Natural killer cell treated with Interleukin-12 subunit alpha and Interleukin-12 subunit beta and Interleukin-15 and Interleukin-18, amount 100 ng/mL, for 72 hours (primary cell): ENCODE data around the gene ZNF527. TPM values are rescaled to one million over a fixed set of nuclear protein-coding genes. Genes with fewer than 3 reads are reported as not detected.
"Not testable (repeated sequence)": the region's sequence is repeated elsewhere in the genome, so short reads cannot be mapped to it uniquely, and the experiment has no call there.

Source experiments
- ATAC-seq, 2 donors: fragments of 150-1000 bp; cut with Tn5 transposase in 1 of 2; sonication (Bioruptor Pico), chemical (Tn5 transposase) in 1 of 2; 2 replicates each; pipeline ENCODE4 v1.10.0; 2021
- DNase-seq: peaks from one replicate; pipeline ENCODE4 v3.0.0; 2022; ENCODE audit warnings: low spot score
- H3K27ac Mint-ChIP-seq, 2 donors: 1 replicate in 1 of 2; 2 replicates in 1 of 2; pipeline ENCODE4 v1.8.0; 2022; ENCODE audit warnings: mixed read lengths in 2 of 2, mild to moderate bottlenecking in 1 of 2, moderate library complexity in 1 of 2
- H3K27me3 Mint-ChIP-seq, 2 donors: 1 replicate in 1 of 2; 2 replicates in 1 of 2; pipeline ENCODE4 v1.8.0; 2022; ENCODE audit warnings: mixed read lengths in 2 of 2
- H3K36me3 Mint-ChIP-seq: one replicate; pipeline ENCODE4 v1.8.0; 2022; ENCODE audit warnings: mixed read lengths
- H3K4me1 Mint-ChIP-seq, 2 donors: 1 replicate in 1 of 2; 2 replicates in 1 of 2; pipeline ENCODE4 v1.8.0; 2022; ENCODE audit warnings: low read depth in 2 of 2, mixed read lengths in 2 of 2, mild to moderate bottlenecking in 1 of 2
- H3K4me3 Mint-ChIP-seq: one replicate; pipeline ENCODE4 v1.8.0; 2022; ENCODE audit warnings: mixed read lengths
- H3K9me3 Mint-ChIP-seq: 2 replicates; pipeline ENCODE4 v1.8.0; 2022; ENCODE audit warnings: mixed read lengths
- total RNA-seq, 2 donors: library from RNA; stranded (reverse); gene quantifications; one replicate each; pipeline ENCODE4 v1.2.3, GENCODE V29; 2022

The ZNF527 gene
- 1 to 10 TPM; 5.6 to 6.7 TPM for total RNA-seq

GRCh38 chr19:37370880-37371661, at the start of gene ZNF527:
ZNF527 (plus strand) TSS chr19:37371099; CDS start chr19:37374199, 3,100 bp downstream.
- DNase-seq (peak; percentile 98), ATAC-seq (peak; percentile 98)
- peaks cover 9% of the 10 kb centered on the region for H3K9me3 Mint-ChIP-seq
- peaks cover 13 to 16% of the 10 kb centered on the region in 2 donors for H3K4me1 Mint-ChIP-seq
- no peaks in the 10 kb centered on the region for H3K27me3 Mint-ChIP-seq
- peaks cover 13% of the 10 kb centered on the region for H3K36me3 Mint-ChIP-seq
- peak within 1 kb of the TSS; percentile 56 to 74 for H3K27ac Mint-ChIP-seq
- H3K4me3 Mint-ChIP-seq: peak within 1 kb of the TSS; percentile 85

GRCh38 chr19:37329686-37330085, 41.2 kb upstream of the ZNF527 start:
- Mint-ChIP-seq H3K36me3 (peaks cover 32% of the 10 kb centered on the region), H3K27me3 (no peaks in the 10 kb centered on the region), H3K9me3 (no peaks in the 10 kb centered on the region), H3K4me3 (no peak overlapping the region), H3K27ac (no peak overlapping the region), H3K4me1 (peaks cover 3 to 12% of the 10 kb centered on the region in 2 donors)
- DNase-seq (no peak), ATAC-seq (no peak)

GRCh38 chr19:37332839-37333238, 38.1 kb upstream of the ZNF527 start:
- no peak for DNase-seq
- Mint-ChIP-seq H3K9me3 (no peaks in the 10 kb centered on the region), H3K4me1 (peaks cover 3 to 20% of the 10 kb centered on the region in 2 donors), H3K27me3 (no peaks in the 10 kb centered on the region), H3K27ac (no peak overlapping the region), H3K36me3 (peaks cover 30% of the 10 kb centered on the region), H3K4me3 (no peak overlapping the region)
- no peak for ATAC-seq

GRCh38 chr19:37333457-37333856, 37.4 kb upstream of the ZNF527 start:
- H3K4me3 Mint-ChIP-seq: no peak overlapping the region
- H3K27ac Mint-ChIP-seq: no peak overlapping the region
- ATAC-seq: no peak
- no peaks in the 10 kb centered on the region for H3K9me3 Mint-ChIP-seq
- H3K27me3 Mint-ChIP-seq: no peaks in the 10 kb centered on the region
- peaks cover 3 to 20% of the 10 kb centered on the region in 2 donors for H3K4me1 Mint-ChIP-seq
- DNase-seq: no peak
- H3K36me3 Mint-ChIP-seq: peaks cover 29% of the 10 kb centered on the region

- ATAC-seq: peak; percentile 98 to 99
These were observed 36.5 kb upstream of the ZNF527 start for GRCh38 chr19:37334179-37335071.

GRCh38 chr19:37342753-37343152, 28.1 kb upstream of the ZNF527 start:
- no peaks in the 10 kb centered on the region for H3K27me3 Mint-ChIP-seq
- H3K4me3 Mint-ChIP-seq: no peak overlapping the region
- no peaks in the 10 kb centered on the region for H3K36me3 Mint-ChIP-seq
- DNase-seq (no peak), ATAC-seq (no peak)
- H3K4me1 Mint-ChIP-seq: no peaks in the 10 kb centered on the region
- H3K9me3 Mint-ChIP-seq: no peaks in the 10 kb centered on the region
- H3K27ac Mint-ChIP-seq: no peak overlapping the region

More at GRCh38 chr19:37334179-37335071, 36.5 kb upstream of the ZNF527 start:
- Mint-ChIP-seq H3K27ac (peak overlapping the region; percentile 28 to 82), H3K36me3 (peaks cover 26% of the 10 kb centered on the region), H3K4me3 (peak overlapping the region; percentile 77), H3K4me1 (peaks cover 3 to 20% of the 10 kb centered on the region in 2 donors), H3K27me3 (no peaks in the 10 kb centered on the region), H3K9me3 (no peaks in the 10 kb centered on the region)
- peak; percentile 81 for DNase-seq

- DNase-seq (no peak), ATAC-seq (no peak)
- Mint-ChIP-seq H3K27ac (no peak overlapping the region), H3K27me3 (no peaks in the 10 kb centered on the region), H3K4me3 (no peak overlapping the region), H3K36me3 (peaks cover 5% of the 10 kb centered on the region), H3K9me3 (no peaks in the 10 kb centered on the region), H3K4me1 (no peaks in the 10 kb centered on the region)
These were observed 24.8 kb upstream of the ZNF527 start for GRCh38 chr19:37346091-37346490.

GRCh38 chr19:37348060-37348459, 22.8 kb upstream of the ZNF527 start:
- Mint-ChIP-seq H3K4me3 (no peak overlapping the region), H3K27me3 (no peaks in the 10 kb centered on the region), H3K9me3 (no peaks in the 10 kb centered on the region), H3K27ac (no peak overlapping the region), H3K4me1 (no peaks in the 10 kb centered on the region), H3K36me3 (peaks cover 11% of the 10 kb centered on the region)
- no peak for ATAC-seq
- no peak for DNase-seq

- no peaks in the 10 kb centered on the region for H3K27me3 Mint-ChIP-seq
- no peak for DNase-seq
- no peak overlapping the region for H3K27ac Mint-ChIP-seq
- peaks cover 47% of the 10 kb centered on the region for H3K36me3 Mint-ChIP-seq
- peaks cover 7 to 10% of the 10 kb centered on the region in 2 donors for H3K4me1 Mint-ChIP-seq
- H3K4me3 Mint-ChIP-seq: no peak overlapping the region
- no peak for ATAC-seq
- peaks cover 2% of the 10 kb centered on the region for H3K9me3 Mint-ChIP-seq
These were observed 16.9 kb upstream of the ZNF527 start for GRCh38 chr19:37353968-37354367.

GRCh38 chr19:37355901-37356300, 15.0 kb upstream of the ZNF527 start:
- H3K4me1 Mint-ChIP-seq: peaks cover 7 to 10% of the 10 kb centered on the region in 2 donors
- ATAC-seq (no peak), DNase-seq (no peak)
- H3K36me3 Mint-ChIP-seq: peaks cover 61% of the 10 kb centered on the region
- H3K27me3 Mint-ChIP-seq: no peaks in the 10 kb centered on the region
- no peak overlapping the region for H3K4me3 Mint-ChIP-seq
- peaks cover 2% of the 10 kb centered on the region for H3K9me3 Mint-ChIP-seq
- no peak overlapping the region for H3K27ac Mint-ChIP-seq

- DNase-seq (no peak), ATAC-seq (no peak)
- H3K36me3 Mint-ChIP-seq: peaks cover 60% of the 10 kb centered on the region
- H3K4me3 Mint-ChIP-seq: no peak overlapping the region
- no peaks in the 10 kb centered on the region for H3K27me3 Mint-ChIP-seq
- peaks cover 11% of the 10 kb centered on the region for H3K9me3 Mint-ChIP-seq
- H3K27ac Mint-ChIP-seq: no peak overlapping the region
- H3K4me1 Mint-ChIP-seq: no peaks in the 10 kb centered on the region
These were observed 8.9 kb upstream of the ZNF527 start for GRCh38 chr19:37361994-37362393.

GRCh38 chr19:37362733-37363132, 8.2 kb upstream of the ZNF527 start:
- H3K9me3 Mint-ChIP-seq: peaks cover 11% of the 10 kb centered on the region
- H3K36me3 Mint-ChIP-seq: peaks cover 52% of the 10 kb centered on the region
- ATAC-seq (no peak), DNase-seq (no peak)
- H3K27me3 Mint-ChIP-seq: no peaks in the 10 kb centered on the region
- no peaks in the 10 kb centered on the region for H3K4me1 Mint-ChIP-seq
- H3K4me3 Mint-ChIP-seq: no peak overlapping the region
- H3K27ac Mint-ChIP-seq: no peak overlapping the region

- peak overlapping the region; percentile 56 to 74 for H3K27ac Mint-ChIP-seq
- peaks cover 13% of the 10 kb centered on the region for H3K36me3 Mint-ChIP-seq
These were observed 466 bp upstream of the ZNF527 start for GRCh38 chr19:37370386-37370879.

GRCh38 chr19:37389234-37389633, 18.3 kb downstream of the ZNF527 start:
- no peak for DNase-seq
- no peak for ATAC-seq
- peaks cover 66% of the 10 kb centered on the region for H3K36me3 Mint-ChIP-seq
- H3K9me3 Mint-ChIP-seq: peaks cover 34% of the 10 kb centered on the region
- H3K4me3 Mint-ChIP-seq: no peak overlapping the region
- H3K27ac Mint-ChIP-seq: no peak overlapping the region
- no peaks in the 10 kb centered on the region for H3K27me3 Mint-ChIP-seq
- H3K4me1 Mint-ChIP-seq: no peaks in the 10 kb centered on the region

More at GRCh38 chr19:37370386-37370879, 466 bp upstream of the ZNF527 start:
- H3K27me3 Mint-ChIP-seq, DNase-seq: not testable (repeated sequence)
- H3K4me1 Mint-ChIP-seq: peaks cover 13 to 16% of the 10 kb centered on the region in 2 donors
- peak overlapping the region; percentile 85 for H3K4me3 Mint-ChIP-seq
- ATAC-seq: peak; percentile 47 to 54
- peaks cover 12% of the 10 kb centered on the region for H3K9me3 Mint-ChIP-seq
